ENCODE data around the gene PTCD3.

- no peak for TF ChIP-seq CTCF (IDR thresholded peaks at IDR 0.05; ENCODE audit: insufficient read depth, low read length)
- no peak for TF ChIP-seq GABPA (IDR thresholded peaks at IDR 0.05; ENCODE audit: low read depth)
- TF ChIP-seq POLR2AphosphoS5 (IDR thresholded peaks at IDR 0.05; ENCODE audit: low read depth), result no peak
- no peak for TF ChIP-seq REST (IDR thresholded peaks at IDR 0.05; ENCODE audit: insufficient replicate concordance, low read depth)
Observed at GRCh38 chr2:86143307-86143706, 37.3 kb downstream of the PTCD3 start.

Data from HL-60 (cell line).